ENCODE results near the gene BTNL9. TPM values are rescaled to one million over a fixed set of nuclear protein-coding genes. Genes with fewer than 3 reads are reported as not detected.

Gene BTNL9
- total and polyA plus RNA-seq, 9 of the 15 experiments (the other 6 are each of a cell fraction or from before 2014, with no cell fraction given), result 3.7 to 86.7 (median 29.4) TPM

GRCh38 chr5:181042036-181042713 lies 2.1 kb downstream of the BTNL9 start:
- H3K79me2 ChIP-seq (ENCODE audit: control insufficient read depth, insufficient read depth, low read length), result no peaks in the 10 kb centered on the region
- CTCF ChIA-PET (ENCODE audit: low intra/inter-chr PET ratio), result interaction anchor here (0.7 to 2.1 kb wide), 2 partner anchors 10 to 117 kb away, joined by 3 to 8 read pairs; no protein-coding TSS in a partner anchor
- H2AFZ ChIP-seq (ENCODE audit: low read depth, low read length), result no peak overlapping the region
- H3K36me3 ChIP-seq (ENCODE audit: control insufficient read depth, insufficient read depth, low read length), result no peaks in the 10 kb centered on the region
- H3K4me1 ChIP-seq (replicated peaks in 1 of 2; ENCODE audit: control insufficient read depth in 2 of 2, insufficient read depth in 2 of 2, low read length in 2 of 2), result peaks cover 9 to 25% of the 10 kb centered on the region in 2 experiments
- in situ Hi-C loops (cut with MboI) (no loop called here), intact Hi-C loops (cut with micrococcal nuclease) (loop anchor here (5.0 kb wide), 1 partner anchor 115 kb away; no protein-coding TSS in a partner anchor)
- no peak for FAIRE-seq
- H3K4me2 ChIP-seq (ENCODE audit: insufficient read depth, low read length), result no peak overlapping the region
- TF ChIP-seq SNIP1 (IDR thresholded peaks at IDR 0.05; ENCODE audit: low read depth) (no peak), ZNF23 (CRISPR knock-in tag; IDR thresholded peaks at IDR 0.05) (no peak), NFIC (IDR thresholded peaks at IDR 0.05) (no peak), PTTG1 (tag; IDR thresholded peaks at IDR 0.05; ENCODE audit: low read depth) (no peak)
- TF ChIP-seq, protein P1, sequence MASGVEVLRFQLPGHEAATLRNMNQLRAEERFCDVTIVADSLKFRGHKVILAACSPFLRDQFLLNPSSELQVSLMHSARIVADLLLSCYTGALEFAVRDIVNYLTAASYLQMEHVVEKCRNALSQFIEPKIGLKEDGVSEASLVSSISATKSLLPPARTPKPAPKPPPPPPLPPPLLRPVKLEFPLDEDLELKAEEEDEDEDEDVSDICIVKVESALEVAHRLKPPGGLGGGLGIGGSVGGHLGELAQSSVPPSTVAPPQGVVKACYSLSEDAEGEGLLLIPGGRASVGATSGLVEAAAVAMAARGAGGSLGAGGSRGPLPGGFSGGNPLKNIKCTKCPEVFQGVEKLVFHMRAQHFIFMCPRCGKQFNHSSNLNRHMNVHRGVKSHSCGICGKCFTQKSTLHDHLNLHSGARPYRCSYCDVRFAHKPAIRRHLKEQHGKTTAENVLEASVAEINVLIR (CRISPR knock-in tag; IDR thresholded peaks at IDR 0.05), result no peak
- H4K20me1 ChIP-seq (replicated peaks; ENCODE audit: control insufficient read depth, insufficient read depth, low read length), result no peaks in the 10 kb centered on the region
- H3K9ac ChIP-seq (ENCODE audit: insufficient read depth in 1 of 2, low read depth in 2 of 2, low read length in 2 of 2), result peak overlapping the region in 1 of 2 experiments; percentile 18; a peak in 2 of 4 replicates
- no TSS peak for BruUV-seq (replicated peaks)
- no peaks in the 10 kb centered on the region for H3K9me1 ChIP-seq (ENCODE audit: control insufficient read depth, insufficient read depth, low read length)
- WGBS (ENCODE audit: insufficient coverage, low coverage, missing lambda C conversion rate), result 48% methylated on average over 14 of the region's 15 CpGs
- H3K27me3 ChIP-seq (ENCODE audit: control insufficient read depth in 2 of 2, insufficient read depth in 2 of 2, low read length in 2 of 2), result peaks cover 0 to 4% of the 10 kb centered on the region in 2 experiments; a peak in 2 of 5 replicates
- no peak for ATAC-seq
- no peak for DNase-seq (ENCODE audit: extremely low read depth in 1 of 4, low spot score in 3 of 4)
- POLR2A ChIA-PET, result no interaction called here
- H3K4me3 ChIP-seq, result no peak overlapping the region
- H3K27ac ChIP-seq (ENCODE audit: extremely low read depth, low read depth, low read length), result no peak overlapping the region
- H3K9me3 ChIP-seq (replicated peaks; ENCODE audit: control insufficient read depth, insufficient read depth, low read depth, low read length), result no peaks in the 10 kb centered on the region
